ENCODE results near the gene FBXW11. TPM values are rescaled to one million over a fixed set of nuclear protein-coding genes. Genes with fewer than 3 reads are reported as not detected.

FBXW11 gene
- total RNA-seq, 4 donors from 2014 or later: 61.3 to 76.6 (median 70.2) TPM

GRCh38 chr5:171914726-171915338 is 91.6 kb downstream of the FBXW11 start:
- Histone ChIP-seq H3K4me3 (replicated peaks in 1 of 3) (no peak overlapping the region), H3K27ac (no peak overlapping the region), H3K4me1 (peaks cover 4 to 22% of the 10 kb centered on the region in 2 donors), H3K9me3 (no peaks in the 10 kb centered on the region), H3K36me3 (no peaks in the 10 kb centered on the region), H3K27me3 (no peaks in the 10 kb centered on the region)
- 90% methylated on average over 5 of the region's 5 CpGs for WGBS, 2 donors
- DNase-seq: no peak
- no peak for TF ChIP-seq CTCF (IDR thresholded peaks at IDR 0.05)
- TF ChIP-seq POLR2A (IDR thresholded peaks at IDR 0.05): no peak
- intact Hi-C loops (cut with DNase I): loop anchor here (5.0 kb wide), 1 partner anchor 127 kb away; no protein-coding TSS in a partner anchor

DNA sequence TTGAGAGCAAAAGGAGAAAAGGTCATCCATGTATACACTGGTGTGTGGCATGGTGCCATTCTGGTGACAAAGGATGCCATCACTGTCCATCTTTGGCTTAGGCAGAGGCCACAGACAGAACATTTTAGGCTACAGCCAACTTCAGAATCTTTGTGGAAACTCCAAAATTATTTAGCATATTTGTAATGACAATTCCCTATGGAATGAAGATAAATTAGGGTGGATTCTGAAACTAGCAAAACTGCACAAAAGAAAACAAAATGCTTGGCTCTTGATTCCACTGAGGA is 92.5 kb downstream of the FBXW11 start:
- no peak overlapping the region for H3K4me3 ChIP-seq (replicated peaks in 1 of 3)
- H3K27ac ChIP-seq: no peak overlapping the region
- no peak for DNase-seq
- no peaks in the 10 kb centered on the region for H3K9me3 ChIP-seq
- no peak for TF ChIP-seq CTCF (IDR thresholded peaks at IDR 0.05)
- no peak for TF ChIP-seq POLR2A (IDR thresholded peaks at IDR 0.05)
- no peaks in the 10 kb centered on the region for H3K27me3 ChIP-seq
- H3K36me3 ChIP-seq: no peaks in the 10 kb centered on the region
- intact Hi-C loops (cut with DNase I): loop anchor here (5.0 kb wide), 1 partner anchor 128 kb away; no protein-coding TSS in a partner anchor
- H3K4me1 ChIP-seq: peaks cover 4 to 22% of the 10 kb centered on the region in 2 donors

DNA sequence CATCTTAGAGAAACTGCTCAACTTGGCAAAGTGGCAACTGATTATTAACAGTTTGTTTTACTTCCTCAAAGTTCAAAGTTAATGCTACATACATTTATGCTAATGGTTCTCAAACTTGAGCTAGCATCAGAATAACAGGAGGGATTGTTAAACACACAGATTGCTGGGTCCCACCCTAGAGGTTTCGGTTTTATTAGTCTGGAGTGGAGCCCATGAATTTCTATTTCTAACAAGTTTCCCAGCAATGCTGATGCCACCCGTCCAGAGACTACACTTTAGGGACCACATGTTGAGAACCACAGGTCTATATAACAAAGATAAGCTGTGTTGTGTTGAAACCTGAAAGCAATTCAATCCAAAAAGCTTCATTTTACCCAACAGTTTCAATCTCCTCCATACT is 95.3 kb downstream of the FBXW11 start:
- TF ChIP-seq POLR2A (IDR thresholded peaks at IDR 0.05) (no peak), CTCF (IDR thresholded peaks at IDR 0.05) (no peak)
- peaks cover 4 to 16% of the 10 kb centered on the region in 2 donors for H3K4me1 ChIP-seq
- DNase-seq: no peak
- intact Hi-C loops (cut with DNase I): loop anchor here (5.0 kb wide), 1 partner anchor 131 kb away; no protein-coding TSS in a partner anchor
- H3K36me3 ChIP-seq: no peaks in the 10 kb centered on the region
- H3K4me3 ChIP-seq (replicated peaks in 1 of 3): no peak overlapping the region
- H3K27ac ChIP-seq: no peak overlapping the region
- no peaks in the 10 kb centered on the region for H3K9me3 ChIP-seq
- WGBS, 2 donors: 63 to 84% methylated on average over 2 of the region's 2 CpGs
- no peaks in the 10 kb centered on the region for H3K27me3 ChIP-seq

DNA sequence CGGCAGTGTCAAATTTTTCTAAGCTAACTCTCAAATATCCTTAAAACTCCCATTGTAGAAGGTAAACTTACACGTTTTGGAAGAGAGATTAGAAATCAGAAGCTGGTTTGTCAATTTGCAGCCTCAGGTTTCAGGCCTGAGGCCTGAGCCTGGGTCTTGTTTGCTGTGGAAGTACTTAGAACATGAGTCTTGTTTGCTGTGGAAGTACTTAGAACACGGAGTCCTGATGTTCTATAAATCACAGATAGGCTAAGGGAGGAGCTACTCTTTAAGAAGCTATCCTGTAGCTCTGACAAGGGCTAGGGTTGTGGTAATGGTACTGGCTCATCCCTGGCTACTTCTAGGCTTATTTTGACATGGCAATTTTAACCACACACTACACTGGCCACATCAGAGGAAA is 97.8 kb downstream of the FBXW11 start:
- H3K36me3 ChIP-seq: no peaks in the 10 kb centered on the region
- H3K4me1 ChIP-seq: peaks cover 4 to 16% of the 10 kb centered on the region in 2 donors
- no peak overlapping the region for H3K4me3 ChIP-seq (replicated peaks in 1 of 3)
- intact Hi-C loops (cut with DNase I): loop anchor here (5.0 kb wide), 1 partner anchor 491 kb away; the partner anchor contains the start of gene FGF18
- no peaks in the 10 kb centered on the region for H3K27me3 ChIP-seq
- no peak for DNase-seq
- no peak overlapping the region for H3K27ac ChIP-seq
- TF ChIP-seq CTCF (IDR thresholded peaks at IDR 0.05) (no peak), POLR2A (IDR thresholded peaks at IDR 0.05) (no peak)
- no peaks in the 10 kb centered on the region for H3K9me3 ChIP-seq
- WGBS, 2 donors: 85 to 93% methylated on average over 3 of the region's 3 CpGs

DNA sequence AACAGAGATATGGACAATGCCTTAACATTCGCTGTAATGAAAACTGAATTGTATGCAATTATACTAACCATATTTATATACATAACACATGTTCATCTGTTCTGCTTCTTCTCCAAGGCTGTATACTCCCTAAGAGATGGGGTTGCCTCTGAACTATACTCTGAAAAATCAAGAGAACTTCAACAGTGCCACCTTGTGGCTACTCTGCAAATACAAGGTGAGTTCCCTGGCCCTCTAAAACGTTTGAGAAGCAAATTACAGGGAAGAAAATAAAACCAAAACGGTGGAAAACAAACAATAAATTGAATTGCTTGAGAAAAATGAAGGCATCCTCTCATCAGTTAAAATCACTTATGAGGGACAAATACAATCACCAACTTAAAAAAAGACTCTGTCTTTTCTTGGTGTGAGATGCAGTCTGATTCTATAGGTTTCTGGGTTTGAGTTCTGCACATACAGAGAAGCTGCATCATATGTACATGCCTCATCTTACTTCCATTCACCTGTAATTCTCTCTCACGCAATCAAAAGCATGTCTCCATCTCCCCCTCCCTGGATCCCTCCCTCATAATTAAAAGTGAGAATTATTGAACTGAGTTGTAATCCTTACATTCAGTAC is 98.6 kb downstream of the FBXW11 start:
- Histone ChIP-seq H3K27me3 (no peaks in the 10 kb centered on the region), H3K9me3 (no peaks in the 10 kb centered on the region), H3K27ac (no peak overlapping the region), H3K36me3 (no peaks in the 10 kb centered on the region), H3K4me1 (peaks cover 0 to 8% of the 10 kb centered on the region in 2 donors), H3K4me3 (replicated peaks in 1 of 3) (no peak overlapping the region)
- 27 to 28% methylated on average over 4 of the region's 4 CpGs for WGBS, 2 donors
- peak; percentile 24 to 48 for DNase-seq
- TF ChIP-seq POLR2A (IDR thresholded peaks at IDR 0.05): no peak
- TF ChIP-seq CTCF (IDR thresholded peaks at IDR 0.05): peak; percentile 53 to 84 (median 72)
- intact Hi-C loops (cut with DNase I): loop anchor here (5.0 kb wide), 1 partner anchor 491 kb away; the partner anchor contains the start of gene FGF18

Measured in thyroid gland (tissue), 4 donors.